Stimulated activated naive CD8-positive, alpha-beta T cell treated with anti-CD3 and anti-CD28 coated beads, Interleukin-15, amount 100 ng/mL, for 72 hours (primary cell): ENCODE measurements around the gene PSG11.
"Not testable (repeated sequence)": the region's sequence is repeated elsewhere in the genome, so short reads cannot be mapped to it uniquely, and the experiment has no call there.

Experiments used
- ATAC-seq: fragments of 150-1000 bp; cut with Tn5 transposase; 2 replicates; pipeline ENCODE4 v1.10.0; 2021; ENCODE audit warnings: mild to moderate bottlenecking, moderate library complexity
- DNase-seq, 2 donors: peaks; one replicate each; pipeline ENCODE4 v3.0.0; 2021 to 2022
- H3K27ac Mint-ChIP-seq, 2 donors: one replicate each; pipeline ENCODE4 v1.8.0; 2022; ENCODE audit warnings: mild to moderate bottlenecking in 2 of 2, mixed read lengths in 2 of 2, moderate library complexity in 2 of 2
- H3K27me3 Mint-ChIP-seq: one replicate; pipeline ENCODE4 v1.8.0; 2022; ENCODE audit warnings: mixed read lengths
- H3K4me1 Mint-ChIP-seq: one replicate; pipeline ENCODE4 v1.8.0; 2022; ENCODE audit warnings: mild to moderate bottlenecking, mixed read lengths
- H3K4me3 Mint-ChIP-seq, 2 donors: one replicate each; pipeline ENCODE4 v1.8.0; 2022; ENCODE audit warnings: mild to moderate bottlenecking in 2 of 2, mixed read lengths in 2 of 2, moderate library complexity in 1 of 2
- H3K9me3 Mint-ChIP-seq, 2 donors: one replicate each; pipeline ENCODE4 v1.8.0; 2022; ENCODE audit warnings: mixed read lengths in 2 of 2

Gene PSG11

GRCh38 chr19:43004846-43005245, 21.4 kb downstream of the PSG11 start:
- H3K27ac Mint-ChIP-seq, DNase-seq, ATAC-seq: not testable (repeated sequence)

GRCh38 chr19:43003634-43004033, 22.6 kb downstream of the PSG11 start:
- not testable (repeated sequence) for ATAC-seq

More at GRCh38 chr19:43004846-43005245, 21.4 kb downstream of the PSG11 start:
- peaks cover 73% of the 10 kb centered on the region for H3K27me3 Mint-ChIP-seq
- not testable (repeated sequence) for H3K4me1 Mint-ChIP-seq, H3K4me3 Mint-ChIP-seq, H3K9me3 Mint-ChIP-seq

GRCh38 chr19:43002948-43003347, 23.3 kb downstream of the PSG11 start:
- H3K27ac Mint-ChIP-seq, H3K9me3 Mint-ChIP-seq, H3K4me3 Mint-ChIP-seq, ATAC-seq, DNase-seq, H3K4me1 Mint-ChIP-seq: not testable (repeated sequence)
- H3K27me3 Mint-ChIP-seq = peaks cover 61% of the 10 kb centered on the region

More at GRCh38 chr19:43003634-43004033, 22.6 kb downstream of the PSG11 start:
- H3K4me3 Mint-ChIP-seq, H3K4me1 Mint-ChIP-seq, DNase-seq, H3K9me3 Mint-ChIP-seq: not testable (repeated sequence)
- H3K27ac Mint-ChIP-seq = peak overlapping the region in 1 of 2 donors; percentile 74
- peaks cover 61% of the 10 kb centered on the region for H3K27me3 Mint-ChIP-seq

- H3K4me1 Mint-ChIP-seq, H3K27ac Mint-ChIP-seq, H3K9me3 Mint-ChIP-seq, ATAC-seq, H3K4me3 Mint-ChIP-seq, DNase-seq: not testable (repeated sequence)
- H3K27me3 Mint-ChIP-seq = peaks cover 18% of the 10 kb centered on the region
These were observed 30.1 kb downstream of the PSG11 start for GRCh38 chr19:42996161-42996560.

GRCh38 chr19:42992029-42992604, 34.2 kb downstream of the PSG11 start:
- not testable (repeated sequence) for ATAC-seq, H3K4me3 Mint-ChIP-seq, DNase-seq, H3K9me3 Mint-ChIP-seq, H3K4me1 Mint-ChIP-seq
- Mint-ChIP-seq H3K27ac (peak overlapping the region in 1 of 2 donors; percentile 50), H3K27me3 (peaks cover 11% of the 10 kb centered on the region)

GRCh38 chr19:42989851-42990250, 36.4 kb downstream of the PSG11 start:
- no peaks in the 10 kb centered on the region for H3K9me3 Mint-ChIP-seq
- no peak for ATAC-seq
- peaks cover 32% of the 10 kb centered on the region for H3K27me3 Mint-ChIP-seq
- no peak for DNase-seq
- no peak overlapping the region for H3K4me3 Mint-ChIP-seq
- H3K27ac Mint-ChIP-seq = no peak overlapping the region
- H3K4me1 Mint-ChIP-seq = no peaks in the 10 kb centered on the region

- DNase-seq, H3K9me3 Mint-ChIP-seq, H3K4me1 Mint-ChIP-seq, ATAC-seq, H3K4me3 Mint-ChIP-seq, H3K27ac Mint-ChIP-seq: not testable (repeated sequence)
- peaks cover 32% of the 10 kb centered on the region for H3K27me3 Mint-ChIP-seq
These were observed 37.1 kb downstream of the PSG11 start for GRCh38 chr19:42989186-42989585.

GRCh38 chr19:42988206-42988605, 38.1 kb downstream of the PSG11 start:
- not testable (repeated sequence) for ATAC-seq, H3K4me3 Mint-ChIP-seq, DNase-seq, H3K27ac Mint-ChIP-seq, H3K9me3 Mint-ChIP-seq, H3K4me1 Mint-ChIP-seq
- peaks cover 32% of the 10 kb centered on the region for H3K27me3 Mint-ChIP-seq

GRCh38 chr19:42985588-42985987, 40.7 kb downstream of the PSG11 start:
- ATAC-seq (no peak), DNase-seq (no peak)
- Mint-ChIP-seq H3K4me3 (no peak overlapping the region), H3K9me3 (peaks cover 8 to 9% of the 10 kb centered on the region in 2 donors), H3K4me1 (no peaks in the 10 kb centered on the region), H3K27me3 (peaks cover 25% of the 10 kb centered on the region), H3K27ac (no peak overlapping the region)

- not testable (repeated sequence) for H3K4me1 Mint-ChIP-seq, DNase-seq, H3K4me3 Mint-ChIP-seq, H3K27ac Mint-ChIP-seq, ATAC-seq
- peaks cover 21% of the 10 kb centered on the region for H3K27me3 Mint-ChIP-seq
- peaks cover 8 to 11% of the 10 kb centered on the region in 2 donors for H3K9me3 Mint-ChIP-seq
These were observed 44.2 kb downstream of the PSG11 start for GRCh38 chr19:42982111-42982510.

GRCh38 chr19:42971451-42971850, 54.8 kb downstream of the PSG11 start:
- not testable (repeated sequence) for H3K4me3 Mint-ChIP-seq, H3K27me3 Mint-ChIP-seq, H3K4me1 Mint-ChIP-seq, DNase-seq, ATAC-seq, H3K27ac Mint-ChIP-seq, H3K9me3 Mint-ChIP-seq

- Mint-ChIP-seq H3K4me3 (no peak overlapping the region), H3K4me1 (no peaks in the 10 kb centered on the region), H3K9me3 (no peaks in the 10 kb centered on the region), H3K27ac (no peak overlapping the region), H3K27me3 (no peaks in the 10 kb centered on the region)
- DNase-seq = no peak
- ATAC-seq = no peak
These were observed 61.1 kb downstream of the PSG11 start for GRCh38 chr19:42965176-42965575.

GRCh38 chr19:42961119-42961518, 65.2 kb downstream of the PSG11 start:
- H3K4me3 Mint-ChIP-seq = no peak overlapping the region
- ATAC-seq = no peak
- H3K9me3 Mint-ChIP-seq = no peaks in the 10 kb centered on the region
- H3K27ac Mint-ChIP-seq = no peak overlapping the region
- peaks cover 6% of the 10 kb centered on the region for H3K27me3 Mint-ChIP-seq
- DNase-seq = no peak
- H3K4me1 Mint-ChIP-seq = no peaks in the 10 kb centered on the region
